ENCODE results near the gene SETBP1. TPM values are rescaled to one million over a fixed set of nuclear protein-coding genes. Genes with fewer than 3 reads are reported as not detected.

The SETBP1 gene
- total RNA-seq, 1 donor from 2014 or later = 131 TPM

- Mint-ChIP-seq H3K4me3 (ENCODE audit: unreplicated experiment) (no peak overlapping the region), H3K9me3 (ENCODE audit: unreplicated experiment) (no peaks in the 10 kb centered on the region), H3K4me1 (ENCODE audit: unreplicated experiment) (peaks cover 3% of the 10 kb centered on the region), H3K36me3 (ENCODE audit: low read depth, unreplicated experiment) (peaks cover 16% of the 10 kb centered on the region), H3K27ac (ENCODE audit: unreplicated experiment) (no peak overlapping the region), H3K27me3 (ENCODE audit: unreplicated experiment) (peaks cover 7% of the 10 kb centered on the region)
- DNase-seq (ENCODE audit: low spot score) = no peak
- TF ChIP-seq CTCF (IDR thresholded peaks at IDR 0.05; ENCODE audit: unreplicated experiment) = no peak
Observed at GRCh38 chr18:45050712-45051601, 370.3 kb downstream of the SETBP1 start.

DNA sequence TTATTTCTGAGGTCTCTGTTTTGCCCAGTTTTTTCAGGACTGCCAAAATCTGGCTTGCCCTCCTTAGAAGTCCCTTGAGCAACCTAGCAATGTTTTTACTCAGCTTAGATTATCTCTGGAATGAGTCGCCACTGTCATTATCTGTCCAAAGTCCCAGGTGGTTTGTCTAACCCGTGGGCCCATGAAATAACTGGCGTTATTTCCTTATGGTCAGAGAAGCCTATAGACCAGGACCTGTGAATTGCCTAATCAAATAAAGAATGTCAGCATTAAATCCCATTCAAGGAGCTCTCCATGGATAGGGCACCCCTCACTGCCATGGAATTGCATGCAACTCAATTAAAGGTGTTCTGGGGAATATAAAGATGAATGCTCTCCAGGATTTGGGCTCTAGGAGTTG is 373.9 kb downstream of the SETBP1 start:
- peaks cover 3% of the 10 kb centered on the region for H3K4me1 Mint-ChIP-seq (ENCODE audit: unreplicated experiment)
- H3K36me3 Mint-ChIP-seq (ENCODE audit: low read depth, unreplicated experiment) = peaks cover 10% of the 10 kb centered on the region
- no peak for TF ChIP-seq CTCF (IDR thresholded peaks at IDR 0.05; ENCODE audit: unreplicated experiment)
- no peaks in the 10 kb centered on the region for H3K9me3 Mint-ChIP-seq (ENCODE audit: unreplicated experiment)
- no peak overlapping the region for H3K4me3 Mint-ChIP-seq (ENCODE audit: unreplicated experiment)
- no peak for DNase-seq (ENCODE audit: low spot score)
- H3K27ac Mint-ChIP-seq (ENCODE audit: unreplicated experiment) = no peak overlapping the region
- peaks cover 3% of the 10 kb centered on the region for H3K27me3 Mint-ChIP-seq (ENCODE audit: unreplicated experiment)

DNA sequence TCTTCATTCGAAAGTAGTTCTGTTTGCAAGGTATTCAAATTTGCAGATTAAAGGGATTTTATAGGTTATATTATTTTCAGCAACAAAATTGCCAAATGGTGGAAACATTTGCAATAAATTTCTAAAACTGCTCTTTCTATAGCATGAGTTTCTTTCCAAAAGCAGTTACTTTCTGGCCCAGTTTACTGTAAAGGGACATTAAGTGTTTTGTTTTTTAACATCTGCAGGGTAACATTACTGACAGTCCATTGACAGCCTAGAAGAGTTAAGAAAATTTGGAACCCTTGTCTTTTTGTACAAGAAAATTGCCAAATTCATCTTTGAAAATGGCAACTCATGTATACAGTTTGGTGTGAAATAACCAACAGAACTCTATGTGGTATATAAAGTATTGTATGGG is 375.1 kb downstream of the SETBP1 start:
- Mint-ChIP-seq H3K27me3 (ENCODE audit: unreplicated experiment) (no peaks in the 10 kb centered on the region), H3K9me3 (ENCODE audit: unreplicated experiment) (no peaks in the 10 kb centered on the region), H3K27ac (ENCODE audit: unreplicated experiment) (no peak overlapping the region), H3K36me3 (ENCODE audit: low read depth, unreplicated experiment) (peaks cover 6% of the 10 kb centered on the region), H3K4me3 (ENCODE audit: unreplicated experiment) (no peak overlapping the region), H3K4me1 (ENCODE audit: unreplicated experiment) (peaks cover 3% of the 10 kb centered on the region)
- DNase-seq (ENCODE audit: low spot score) = no peak
- TF ChIP-seq CTCF (IDR thresholded peaks at IDR 0.05; ENCODE audit: unreplicated experiment) = no peak

DNA sequence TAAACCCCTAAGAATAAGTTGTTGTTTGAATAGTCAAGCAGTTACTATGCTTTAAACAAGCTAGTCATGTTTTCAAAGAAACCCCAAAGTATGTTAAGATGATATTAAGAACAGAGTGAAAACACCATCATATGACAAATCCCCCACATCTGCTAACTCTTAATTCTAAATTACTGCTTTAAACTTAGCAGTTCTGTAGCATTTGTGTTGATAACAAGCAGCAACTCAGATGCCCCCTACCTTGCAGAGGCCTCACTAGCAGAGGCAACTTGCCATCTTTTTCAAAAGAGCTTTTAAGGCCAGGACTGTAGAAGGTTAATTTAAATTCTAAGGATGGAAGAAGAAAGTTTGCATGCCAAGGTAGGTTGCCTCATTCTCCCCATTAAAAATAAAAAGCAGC is 376.2 kb downstream of the SETBP1 start:
- no peak overlapping the region for H3K4me3 Mint-ChIP-seq (ENCODE audit: unreplicated experiment)
- peaks cover 11% of the 10 kb centered on the region for H3K36me3 Mint-ChIP-seq (ENCODE audit: low read depth, unreplicated experiment)
- no peak for DNase-seq (ENCODE audit: low spot score)
- H3K27ac Mint-ChIP-seq (ENCODE audit: unreplicated experiment) = no peak overlapping the region
- H3K9me3 Mint-ChIP-seq (ENCODE audit: unreplicated experiment) = no peaks in the 10 kb centered on the region
- H3K4me1 Mint-ChIP-seq (ENCODE audit: unreplicated experiment) = peaks cover 3% of the 10 kb centered on the region
- no peak for TF ChIP-seq CTCF (IDR thresholded peaks at IDR 0.05; ENCODE audit: unreplicated experiment)
- no peaks in the 10 kb centered on the region for H3K27me3 Mint-ChIP-seq (ENCODE audit: unreplicated experiment)

DNA sequence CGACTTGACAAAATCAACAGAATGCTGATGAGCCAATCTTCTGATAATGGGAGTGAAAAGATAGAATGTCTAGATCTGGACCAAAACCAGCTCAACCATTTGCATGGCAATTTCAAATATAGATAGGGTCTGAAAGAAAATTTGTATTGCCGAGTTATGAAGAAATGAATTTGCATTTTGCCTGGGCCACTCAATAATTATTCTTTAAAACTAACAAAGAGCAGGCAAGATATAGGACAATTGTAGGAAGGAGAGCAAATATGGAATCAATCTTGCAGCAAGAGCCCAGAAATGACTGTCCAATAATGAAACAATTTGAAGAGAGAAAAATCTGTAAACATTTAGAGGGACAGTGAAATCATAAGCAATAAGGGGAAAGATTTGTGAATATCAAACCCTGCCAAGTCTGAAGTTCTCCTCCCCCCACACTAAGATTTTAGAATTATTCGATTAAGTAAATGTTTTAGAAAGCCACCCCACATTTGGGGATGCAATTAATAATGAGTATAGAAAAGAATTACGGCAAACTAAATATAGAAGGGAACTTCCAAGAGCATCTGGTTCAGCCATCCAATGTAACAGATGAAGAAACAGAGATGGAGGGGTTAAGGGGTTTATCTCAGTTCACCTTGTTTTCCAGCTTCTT is 377.4 kb downstream of the SETBP1 start:
- Mint-ChIP-seq H3K9me3 (ENCODE audit: unreplicated experiment) (no peaks in the 10 kb centered on the region), H3K4me3 (ENCODE audit: unreplicated experiment) (no peak overlapping the region), H3K27me3 (ENCODE audit: unreplicated experiment) (peaks cover 3% of the 10 kb centered on the region), H3K27ac (ENCODE audit: unreplicated experiment) (no peak overlapping the region), H3K4me1 (ENCODE audit: unreplicated experiment) (peaks cover 3% of the 10 kb centered on the region), H3K36me3 (ENCODE audit: low read depth, unreplicated experiment) (peaks cover 22% of the 10 kb centered on the region)
- no peak for TF ChIP-seq CTCF (IDR thresholded peaks at IDR 0.05; ENCODE audit: unreplicated experiment)
- no peak for DNase-seq (ENCODE audit: low spot score)

Measured in endothelial cell (in vitro differentiated cells).